ENCODE results near the gene KHNYN.

KHNYN gene

DNA sequence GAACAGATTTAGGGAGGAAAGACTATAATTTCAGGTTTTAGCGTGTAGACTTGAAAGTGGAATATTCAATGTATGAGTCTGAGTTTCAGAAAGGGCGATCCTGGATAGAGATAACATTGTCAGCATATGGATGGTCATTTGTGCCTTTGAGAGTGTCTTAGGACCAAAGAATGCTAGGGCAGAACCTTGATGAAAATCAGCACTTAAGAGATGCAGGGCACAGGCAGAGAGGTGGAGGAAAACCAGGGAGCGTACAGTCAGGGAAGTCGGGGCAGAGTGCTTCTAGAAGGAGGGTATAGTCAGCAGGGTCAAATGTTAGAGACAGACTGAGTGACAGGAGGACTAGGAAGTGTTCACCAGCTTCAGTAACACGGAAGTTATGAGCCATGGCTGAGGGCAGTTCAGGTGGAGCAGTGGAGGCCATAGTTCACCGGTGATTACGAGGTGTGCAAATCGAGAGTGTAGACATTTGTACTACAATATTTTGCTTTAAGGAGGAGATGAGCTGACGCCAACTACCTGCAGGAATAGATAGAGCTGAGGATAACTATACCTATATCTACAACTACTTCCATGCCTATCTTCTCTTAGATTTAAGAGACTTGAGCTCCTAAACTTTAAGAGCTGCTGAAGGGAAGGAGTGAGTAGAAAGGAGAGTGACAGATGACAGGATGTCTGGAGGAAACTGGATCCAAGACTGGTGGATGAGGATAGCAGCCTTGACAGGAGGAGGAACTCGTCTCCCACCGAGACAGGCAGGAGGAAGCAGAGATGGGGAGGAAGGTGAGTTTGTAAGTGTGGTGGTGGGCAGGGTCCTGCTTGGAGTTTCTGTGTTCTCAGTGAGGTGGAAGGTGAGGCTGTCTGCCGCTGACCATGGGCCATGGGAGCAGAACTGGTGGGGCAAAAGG, 6.8 kb upstream of the KHNYN start:
- DNase-seq (ENCODE audit: low read depth), result no peak

DNA sequence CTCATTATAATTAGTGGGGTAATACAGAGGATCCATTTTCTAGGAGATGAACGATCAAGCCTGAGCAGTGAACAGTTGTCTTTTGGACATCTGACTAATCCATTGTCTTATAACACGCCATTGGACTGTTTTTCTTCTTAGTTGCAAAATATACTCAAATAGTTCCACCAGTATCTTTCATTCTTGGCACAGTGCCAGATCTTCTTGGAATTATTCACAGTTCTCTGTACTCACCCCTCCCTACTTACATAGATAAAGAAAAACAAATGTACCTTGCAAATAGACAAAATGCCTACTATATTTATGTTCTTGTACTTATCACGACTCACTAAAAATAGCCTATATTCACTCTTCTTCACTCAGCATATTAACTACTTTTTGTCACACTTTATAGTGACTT, 4.0 kb upstream of the KHNYN start:
- peak; percentile 68 for DNase-seq (ENCODE audit: low read depth)

DNA sequence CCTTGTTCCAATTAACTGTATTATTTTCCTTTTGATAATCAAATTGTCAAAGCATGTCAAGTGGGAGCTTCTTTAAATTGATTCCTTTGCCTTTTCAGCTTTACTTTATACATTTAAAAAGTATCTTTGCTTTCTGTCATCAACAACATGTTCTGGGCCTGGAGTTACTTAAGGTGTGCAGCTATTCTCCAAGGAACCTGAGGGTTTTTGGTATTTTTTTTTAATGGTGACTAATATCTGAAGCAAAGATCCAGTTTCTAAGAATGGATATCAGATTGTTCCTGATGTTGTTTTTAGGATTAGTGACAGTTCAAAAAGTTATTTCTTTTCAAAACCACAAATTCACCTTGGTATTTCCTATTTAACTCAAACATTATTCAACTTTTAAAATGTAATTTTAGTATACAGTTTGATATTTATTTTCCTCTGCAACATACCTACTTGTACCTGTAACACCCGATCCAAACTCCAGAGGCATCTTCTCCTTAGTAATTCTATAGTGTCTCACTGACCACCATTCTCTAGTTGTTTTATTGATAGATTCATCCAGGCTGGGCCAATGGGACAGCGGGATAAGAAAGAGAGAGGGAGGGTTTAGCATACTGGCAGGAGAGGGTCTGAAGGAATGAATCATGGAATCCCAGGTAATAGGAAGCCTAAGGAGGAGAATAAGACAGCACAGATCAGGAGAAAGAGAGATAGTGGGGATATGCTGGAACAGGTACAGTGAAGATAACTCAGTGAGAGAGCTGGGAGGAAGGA, 3.4 kb upstream of the KHNYN start:
- DNase-seq (ENCODE audit: low read depth), result no peak

DNA sequence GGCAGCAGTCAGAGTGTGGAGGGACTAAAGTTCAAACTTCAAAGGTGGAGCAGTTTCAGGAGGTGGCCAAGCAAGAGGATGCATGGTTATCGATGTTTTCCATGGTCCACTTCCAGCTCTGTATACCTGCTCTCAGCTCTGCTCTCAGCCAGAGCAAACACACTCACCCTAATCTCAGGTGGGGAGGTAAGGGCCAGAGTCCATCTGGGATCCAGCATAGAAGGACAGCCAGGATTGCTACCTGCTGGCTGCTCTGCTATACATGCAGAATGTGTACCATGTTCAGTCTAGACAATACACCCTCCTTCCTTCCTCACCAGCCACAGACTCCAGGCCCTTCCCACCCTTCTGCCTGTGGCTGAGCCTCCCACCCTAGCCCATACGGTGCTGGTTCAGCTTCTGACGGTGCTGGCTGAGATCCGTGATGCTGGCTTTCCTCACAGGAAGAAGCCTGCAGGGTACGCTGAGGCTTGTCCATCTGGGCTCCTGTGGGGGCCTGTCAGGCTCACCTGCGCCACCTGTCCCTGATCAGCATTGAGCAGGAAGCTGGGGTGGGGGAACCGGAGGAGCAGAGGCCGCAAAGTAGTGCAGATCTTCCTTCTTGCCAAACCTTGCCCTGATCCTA, 2.7 kb upstream of the KHNYN start:
- DNase-seq (ENCODE audit: low read depth), result no peak

DNA sequence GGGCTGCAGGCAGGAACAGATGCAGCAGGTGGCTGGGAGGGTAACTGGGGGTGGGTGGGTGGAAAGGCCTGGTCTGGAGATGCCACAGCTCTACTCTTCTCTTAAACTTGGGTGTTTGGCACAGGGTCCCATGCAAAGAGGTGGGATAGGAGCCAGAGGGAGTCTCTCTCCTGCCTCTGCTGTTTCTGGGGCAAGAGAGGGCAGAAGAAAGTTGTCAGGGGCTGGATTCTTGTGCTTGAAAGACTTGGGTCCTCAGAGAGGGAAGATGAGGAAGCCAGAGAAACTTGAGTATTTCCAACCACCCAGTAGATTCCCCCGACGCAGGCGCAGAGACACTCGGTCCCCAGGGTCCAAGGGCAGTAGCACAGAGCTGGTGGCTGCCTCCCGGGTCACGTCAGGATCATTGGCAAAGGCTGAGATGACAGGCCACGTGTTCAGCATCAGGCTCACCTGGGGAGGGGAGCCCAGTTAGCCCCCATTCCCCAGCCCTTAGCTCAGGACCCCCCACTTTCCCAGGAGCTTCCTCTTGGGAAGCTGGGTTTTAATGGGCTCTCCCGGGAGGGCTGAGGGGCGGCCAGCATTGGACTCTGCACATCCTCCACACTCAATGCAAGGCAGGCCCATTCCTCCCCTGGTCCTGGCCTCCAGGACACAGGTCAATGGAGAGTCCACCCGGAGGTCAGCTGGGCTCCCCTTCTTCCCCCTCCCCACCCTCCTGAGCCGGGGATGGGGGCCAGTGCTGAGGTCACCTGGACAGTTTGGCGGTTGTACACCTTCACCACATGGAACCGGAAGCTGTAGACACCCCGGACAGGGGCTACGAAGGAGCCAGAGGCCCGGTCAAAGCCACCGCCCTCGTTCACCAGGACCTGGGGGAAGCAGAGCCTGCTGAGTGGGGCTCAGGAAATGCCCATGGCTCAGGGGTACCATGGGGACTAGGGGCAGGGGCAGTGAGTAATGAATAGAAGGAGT, 1.9 kb upstream of the KHNYN start:
- DNase-seq (ENCODE audit: low read depth), result no peak

DNA sequence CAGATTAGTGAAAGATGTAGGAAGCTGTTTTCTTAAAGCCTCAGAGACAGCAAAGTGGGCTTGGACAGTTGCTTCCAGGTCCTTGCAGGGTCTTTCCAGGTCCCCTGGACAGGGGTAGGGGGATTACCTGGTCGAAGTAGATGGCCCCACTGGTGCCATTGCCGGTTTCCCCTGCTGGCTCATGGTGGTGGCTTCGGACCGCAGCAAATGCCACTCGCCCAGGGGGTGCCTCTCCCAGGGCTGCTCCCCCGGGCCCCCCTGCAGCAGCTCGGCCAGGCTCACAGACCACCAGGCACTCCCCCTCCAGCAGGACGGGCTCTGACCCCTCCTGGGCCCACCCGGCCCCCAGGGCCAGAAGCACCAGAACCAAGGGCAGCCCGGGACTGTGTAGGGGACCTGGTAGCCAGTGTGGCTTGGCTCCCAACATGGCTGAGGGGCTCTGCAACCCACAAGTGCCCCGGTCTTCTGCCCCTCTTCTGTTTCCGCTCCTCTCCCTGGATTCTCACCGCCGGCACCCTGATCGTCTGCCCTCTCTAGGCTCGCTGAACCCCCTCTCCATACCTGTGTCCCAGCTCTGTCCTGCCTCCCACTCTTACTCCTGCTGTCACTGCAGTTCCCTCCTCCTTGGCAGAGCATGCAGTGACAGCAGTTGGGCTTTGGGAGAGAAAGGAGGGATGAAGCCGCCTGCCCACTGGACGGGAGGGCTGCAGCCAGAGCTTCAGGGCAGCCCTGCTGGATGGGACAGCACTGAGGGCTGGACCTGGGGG, 943 bp upstream of the KHNYN start:
- no peak for DNase-seq (ENCODE audit: low read depth)

DNA sequence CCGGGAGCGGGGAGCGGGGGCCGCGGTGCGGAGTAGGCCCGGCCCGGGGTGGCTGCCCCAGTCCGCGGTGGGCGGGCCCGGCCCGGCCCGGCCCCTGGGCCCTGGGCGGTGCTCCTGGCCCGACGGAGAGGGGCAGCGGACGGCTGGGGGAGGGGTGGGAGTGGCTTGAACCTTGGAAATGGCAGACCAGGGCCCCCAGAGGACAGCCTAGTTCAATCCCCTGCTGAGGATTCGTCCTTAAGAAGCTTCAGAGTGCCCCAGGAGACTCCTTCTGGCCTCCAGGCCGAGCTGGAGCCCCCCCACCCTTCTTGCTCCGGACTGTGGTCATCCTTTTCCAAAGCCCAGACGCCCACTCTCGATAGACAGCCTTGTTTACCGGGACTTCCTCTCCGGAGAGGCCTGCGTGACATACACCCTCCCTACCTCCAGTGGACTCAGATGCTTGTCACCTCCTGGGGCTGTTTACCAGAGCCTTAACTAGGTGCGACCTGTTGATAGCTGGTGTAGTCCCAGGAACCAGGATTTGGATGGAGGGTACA, 458 bp downstream of the KHNYN start:
- peak; percentile 8 for DNase-seq (ENCODE audit: low read depth)

DNA sequence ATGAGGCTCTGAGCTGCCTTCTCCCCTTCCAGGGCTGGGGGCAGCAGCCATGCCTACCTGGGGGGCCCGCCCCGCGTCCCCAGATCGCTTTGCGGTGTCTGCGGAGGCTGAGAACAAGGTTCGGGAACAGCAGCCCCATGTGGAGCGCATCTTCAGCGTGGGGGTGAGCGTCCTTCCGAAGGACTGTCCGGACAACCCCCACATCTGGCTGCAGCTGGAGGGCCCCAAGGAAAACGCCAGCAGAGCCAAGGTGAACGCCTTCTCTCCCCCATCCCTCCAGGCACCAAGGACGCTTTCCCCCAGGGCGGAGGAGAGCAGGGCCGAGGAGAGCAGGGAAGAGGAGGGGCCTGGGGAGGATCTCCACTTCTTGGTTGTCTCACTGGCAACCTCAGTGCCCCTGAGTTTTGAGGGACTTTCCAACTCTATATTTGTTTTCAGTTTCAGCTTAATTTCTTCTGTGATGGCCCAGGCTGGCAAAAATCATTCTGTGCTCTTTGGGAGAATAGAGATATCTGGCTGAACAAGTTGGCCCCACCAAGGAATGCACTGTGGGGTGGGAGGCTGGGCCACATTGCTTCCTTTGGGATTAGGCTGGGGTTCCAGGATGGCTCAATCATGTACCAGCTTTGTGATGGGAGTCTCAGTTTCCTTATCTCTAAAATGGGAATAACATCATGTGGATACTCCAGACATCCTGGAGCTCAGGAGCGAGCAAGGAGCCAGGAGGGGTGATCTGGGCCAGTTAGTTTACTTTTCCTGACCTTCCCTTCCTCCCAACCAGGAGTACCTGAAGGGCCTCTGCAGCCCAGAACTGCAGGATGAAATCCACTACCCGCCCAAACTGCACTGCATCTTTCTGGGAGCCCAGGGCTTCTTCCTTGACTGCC, 1.2 kb downstream of the KHNYN start:
- peak; percentile 18 for DNase-seq (ENCODE audit: low read depth)

DNA sequence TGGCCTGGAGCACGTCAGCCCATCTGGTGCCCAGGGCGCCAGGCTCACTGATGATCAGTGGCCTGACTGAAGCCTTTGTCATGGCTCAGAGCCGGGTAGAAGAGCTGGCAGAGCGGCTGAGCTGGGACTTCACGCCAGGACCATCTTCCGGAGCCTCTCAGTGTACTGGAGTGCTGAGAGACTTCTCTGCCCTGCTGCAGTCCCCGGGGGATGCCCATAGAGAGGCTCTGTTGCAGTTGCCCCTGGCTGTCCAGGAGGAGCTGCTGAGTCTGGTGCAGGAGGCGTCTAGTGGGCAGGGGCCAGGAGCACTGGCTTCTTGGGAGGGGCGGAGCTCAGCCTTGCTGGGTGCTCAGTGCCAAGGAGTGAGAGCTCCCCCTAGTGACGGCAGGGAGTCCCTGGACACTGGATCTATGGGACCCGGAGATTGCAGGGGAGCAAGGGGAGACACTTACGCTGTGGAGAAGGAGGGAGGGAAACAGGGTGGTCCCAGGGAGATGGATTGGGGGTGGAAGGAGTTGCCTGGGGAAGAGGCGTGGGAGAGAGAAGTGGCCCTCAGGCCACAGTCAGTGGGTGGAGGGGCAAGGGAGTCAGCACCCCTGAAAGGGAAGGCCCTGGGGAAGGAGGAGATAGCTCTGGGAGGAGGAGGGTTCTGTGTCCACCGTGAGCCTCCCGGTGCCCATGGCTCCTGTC, 2.0 kb downstream of the KHNYN start:
- DNase-seq (ENCODE audit: low read depth), result peak; percentile 73

DNA sequence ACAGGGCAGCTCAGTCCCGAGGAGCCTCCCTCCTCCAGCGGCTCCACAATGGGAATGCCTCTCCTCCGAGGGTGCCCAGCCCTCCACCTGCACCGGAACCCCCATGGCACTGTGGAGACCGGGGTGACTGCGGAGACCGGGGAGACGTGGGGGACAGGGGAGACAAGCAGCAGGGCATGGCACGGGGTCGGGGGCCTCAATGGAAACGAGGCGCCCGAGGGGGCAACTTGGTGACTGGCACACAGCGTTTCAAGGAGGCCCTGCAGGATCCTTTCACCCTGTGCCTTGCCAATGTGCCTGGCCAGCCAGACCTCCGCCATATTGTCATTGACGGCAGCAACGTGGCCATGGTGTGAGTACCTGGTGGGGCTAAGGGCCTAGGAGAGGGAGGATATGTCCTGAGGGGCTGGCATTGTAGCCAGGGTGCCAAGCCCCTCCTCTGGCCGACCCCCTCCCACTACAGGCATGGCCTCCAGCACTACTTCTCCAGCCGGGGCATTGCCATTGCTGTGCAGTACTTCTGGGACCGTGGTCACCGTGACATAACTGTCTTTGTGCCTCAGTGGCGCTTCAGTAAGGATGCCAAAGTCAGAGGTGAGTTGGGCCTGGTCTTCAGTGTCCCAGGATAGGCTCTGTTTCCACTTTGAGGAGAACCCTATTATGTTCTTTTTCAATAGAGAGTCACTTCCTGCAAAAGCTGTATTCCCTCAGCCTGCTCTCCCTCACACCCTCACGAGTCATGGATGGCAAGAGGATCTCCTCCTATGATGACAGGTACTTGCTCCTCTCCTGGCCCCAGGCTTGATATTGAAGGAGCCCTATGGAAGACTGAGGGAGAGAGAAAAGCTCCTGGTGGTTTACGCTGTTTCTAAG, 2.7 kb downstream of the KHNYN start:
- no peak for DNase-seq (ENCODE audit: low read depth)

DNA sequence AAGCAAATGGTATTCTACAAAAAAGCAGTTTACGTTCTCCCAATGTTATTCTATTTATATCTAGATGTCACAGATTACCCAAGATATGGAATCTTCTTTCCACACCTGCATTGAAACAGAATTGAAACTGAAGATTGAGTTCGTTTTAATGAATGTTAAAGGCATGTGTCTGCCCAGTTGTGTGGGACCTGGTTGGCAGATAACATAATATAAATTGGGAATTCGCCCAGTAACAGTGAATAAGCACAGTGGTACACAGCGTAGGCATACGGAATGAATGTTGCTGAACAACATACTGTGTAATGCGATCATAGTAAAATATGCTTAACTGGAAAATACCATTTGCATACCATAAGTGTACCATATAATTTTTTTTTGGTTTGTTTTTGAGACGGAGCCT, 4.3 kb downstream of the KHNYN start:
- DNase-seq (ENCODE audit: low read depth), result no peak

DNA sequence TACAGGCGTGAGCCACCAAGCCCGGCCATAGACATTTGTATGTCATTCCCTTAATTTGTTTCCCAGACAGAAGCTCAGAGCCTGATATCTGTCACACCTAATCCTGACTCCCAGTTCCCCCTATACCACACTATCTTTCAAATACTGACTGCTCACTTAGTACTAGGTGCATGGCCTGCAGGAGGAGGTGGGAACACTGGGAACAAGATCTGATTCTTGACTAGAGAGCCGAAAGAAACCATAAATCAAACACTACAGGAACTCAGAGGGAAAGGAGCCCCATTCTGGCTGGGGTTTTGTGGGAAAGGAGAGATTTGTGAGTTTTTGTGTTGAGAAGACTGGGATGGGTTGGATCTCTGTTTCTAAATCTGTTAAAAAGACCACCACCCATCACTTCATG, 4.9 kb downstream of the KHNYN start:
- no peak for DNase-seq (ENCODE audit: low read depth)

DNA sequence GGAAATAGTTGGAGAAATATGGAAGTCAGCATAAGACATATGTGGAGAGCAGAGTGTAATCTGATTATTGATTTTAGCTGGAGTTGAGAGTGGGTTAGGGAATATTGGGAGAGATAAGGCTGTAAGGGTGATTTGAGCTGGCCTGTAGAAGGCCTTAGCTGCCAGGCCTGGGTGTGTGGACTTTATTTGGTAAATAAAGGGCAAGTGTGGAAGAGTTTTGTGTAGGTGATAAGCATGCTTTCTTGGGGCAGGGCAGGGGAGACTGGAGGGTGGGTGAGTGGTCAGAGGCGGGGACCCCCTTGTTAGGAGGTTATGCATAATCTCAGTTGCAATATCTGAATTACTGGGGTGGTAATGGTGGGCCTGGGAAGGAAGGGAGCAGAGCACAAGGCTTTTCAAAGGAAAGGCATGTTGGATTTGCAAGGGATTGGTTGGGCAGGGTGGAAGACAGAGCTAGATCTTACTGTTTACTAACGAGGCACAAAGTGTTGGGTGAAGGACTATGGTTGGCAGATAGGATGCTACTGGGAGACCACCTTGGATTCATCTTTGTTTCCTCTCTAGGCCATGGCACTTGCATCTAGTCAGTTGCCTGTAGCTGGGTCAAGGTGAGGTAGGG, 5.5 kb downstream of the KHNYN start:
- DNase-seq (ENCODE audit: low read depth), result no peak

DNA sequence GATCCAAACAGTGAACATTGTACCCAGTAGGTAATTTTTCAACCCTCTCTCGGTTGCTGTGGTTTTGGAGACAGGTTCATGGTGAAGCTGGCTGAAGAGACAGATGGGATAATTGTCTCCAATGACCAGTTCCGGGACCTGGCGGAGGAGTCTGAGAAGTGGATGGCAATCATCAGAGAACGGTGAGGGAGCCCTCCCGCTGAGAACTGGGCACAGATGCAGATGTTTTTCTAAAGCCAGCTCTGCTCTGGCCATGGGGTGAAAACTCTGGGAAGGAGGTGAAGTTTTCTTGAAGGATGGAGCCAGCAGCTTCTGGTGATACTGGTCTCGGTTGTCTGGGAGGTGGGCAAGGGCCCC, 6.2 kb downstream of the KHNYN start:
- no peak for DNase-seq (ENCODE audit: low read depth)

DNA sequence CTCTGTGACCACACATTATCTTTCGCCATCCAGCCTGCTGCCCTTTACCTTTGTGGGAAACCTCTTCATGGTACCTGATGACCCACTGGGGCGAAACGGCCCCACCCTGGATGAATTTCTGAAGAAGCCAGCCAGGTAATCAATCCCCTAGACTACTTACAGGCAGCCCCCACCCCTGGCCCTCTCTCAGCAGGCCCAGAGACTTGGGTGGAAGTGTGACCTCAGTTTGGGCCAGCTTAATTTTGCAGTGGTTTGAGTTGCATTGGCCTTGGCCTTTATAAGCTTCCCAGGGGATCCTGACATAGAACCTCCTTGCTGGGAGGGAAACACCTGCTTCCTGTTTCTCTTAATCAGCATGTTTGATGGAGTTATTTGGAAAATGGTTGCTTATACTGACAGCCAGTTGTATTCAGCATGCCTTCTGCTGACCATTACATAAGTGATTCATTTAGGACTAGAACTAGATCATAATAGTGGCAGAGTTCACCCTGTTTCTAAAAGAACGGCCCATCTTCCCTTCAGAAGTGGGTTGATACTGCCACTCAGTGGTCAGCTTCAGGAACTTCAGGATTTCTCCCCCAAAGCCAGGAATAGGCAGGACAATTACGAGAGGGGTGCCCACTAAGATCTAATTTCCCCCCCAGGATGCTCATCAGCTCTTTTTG, 6.7 kb downstream of the KHNYN start:
- peak; percentile 36 for DNase-seq (ENCODE audit: low read depth)

DNA sequence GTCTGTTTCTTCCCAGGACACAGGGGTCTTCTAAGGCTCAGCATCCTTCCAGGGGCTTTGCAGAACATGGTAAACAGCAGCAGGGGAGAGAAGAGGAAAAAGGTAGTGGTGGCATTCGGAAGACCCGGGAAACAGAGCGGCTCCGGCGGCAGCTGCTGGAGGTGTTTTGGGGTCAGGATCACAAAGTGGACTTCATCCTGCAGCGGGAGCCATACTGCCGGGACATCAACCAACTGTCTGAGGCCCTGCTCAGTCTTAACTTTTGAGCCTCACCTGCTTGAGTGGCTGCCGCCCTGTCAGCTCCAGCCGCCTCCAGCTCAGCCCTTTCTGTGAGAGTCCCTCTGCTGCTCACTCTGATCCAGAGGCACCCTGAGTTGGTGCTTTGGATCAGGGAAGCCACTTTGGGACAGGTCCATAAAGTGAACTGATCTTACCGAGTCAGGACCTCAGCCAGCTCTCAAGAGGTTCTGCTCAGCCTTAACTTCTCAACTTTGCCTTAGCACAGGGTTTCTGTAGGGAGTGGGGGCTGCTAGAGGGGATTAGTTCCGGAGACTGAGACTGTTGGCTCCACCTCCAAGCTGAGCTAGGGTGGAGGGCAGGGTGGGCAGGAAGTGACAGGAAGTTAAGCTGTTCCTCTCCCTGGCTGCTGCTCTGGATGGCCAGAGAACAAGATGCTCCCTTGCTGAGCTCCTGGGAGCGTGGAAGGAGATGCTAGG, 7.4 kb downstream of the KHNYN start:
- no peak for DNase-seq (ENCODE audit: low read depth)

DNA sequence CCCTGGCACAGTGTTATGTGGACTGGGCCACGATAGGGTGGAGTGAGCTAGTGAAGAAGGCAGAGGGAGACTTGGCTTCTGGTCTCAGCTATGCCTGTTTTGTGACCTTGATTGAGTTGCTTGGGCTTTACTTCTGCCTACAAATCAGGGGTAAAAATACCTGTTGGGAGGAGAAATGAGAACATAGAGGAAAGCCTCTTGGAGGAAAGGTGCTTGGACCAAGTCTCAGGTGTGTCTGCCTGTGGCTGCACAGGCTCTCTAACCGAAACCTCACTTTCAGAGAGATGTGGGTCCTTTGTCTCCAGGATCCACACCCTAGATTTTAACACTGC, 7.9 kb downstream of the KHNYN start:
- no peak for DNase-seq (ENCODE audit: low read depth)

Data from non-pigmented ciliary epithelial cell (primary cell).